IMR-90 (cell line): ENCODE data around the gene PCBP3. TPM values are rescaled to one million over a fixed set of nuclear protein-coding genes. Genes with fewer than 3 reads are reported as not detected.

ENCODE experiments used
- ATAC-seq: fragments of 200-7000 bp; cut with Tn5 transposase; 2 replicates; pipeline ENCODE4 v1.9.1; 2020; ENCODE audit warnings: low read depth, mild to moderate bottlenecking, moderate library complexity
- BruUV-seq: library from RNA; stranded (reverse); fragments of 400-500 nt; replicated peaks from 2 replicates; lab custom pipeline; 2021; lab: Mats Ljungman, UMichigan
- CTCF ChIA-PET: fragments of 300-600 bp; formaldehyde crosslinking; extraction: SDS; loops from one replicate; lab custom pipeline; 2021; ENCODE audit warnings: antibody characterized with exemption; lab: Yijun Ruan, JAX
- POLR2A ChIA-PET: fragments of 300-600 bp; sonication (Branson Sonifier 250); formaldehyde crosslinking; loops from one replicate; lab custom pipeline; 2022; ENCODE audit warnings: antibody characterized with exemption; ENCODE audit not compliant: unreplicated experiment; lab: Charles Lee
- DNase-seq: peaks from one replicate; pipeline ENCODE4 v3.0.0; 2013
- H2AFZ ChIP-seq: replicated peaks from 2 replicates; pipeline ENCODE3; 2013; ENCODE audit warnings: low read length, mild to moderate bottlenecking; ENCODE audit not compliant: poor library complexity
- H2AK5ac ChIP-seq: 2 replicates; pipeline ENCODE4 v1.6.1; 2013; ENCODE audit warnings: low read depth, low read length, inconsistent platforms
- H2AK9ac ChIP-seq: replicated peaks from 2 replicates; pipeline ENCODE3; 2013; ENCODE audit warnings: mild to moderate bottlenecking, low read depth, low read length, moderate library complexity; ENCODE audit not compliant: poor library complexity
- H2BK120ac ChIP-seq: 2 replicates; pipeline ENCODE4 v1.6.1; 2013; ENCODE audit warnings: low read depth, low read length, inconsistent platforms
- H2BK15ac ChIP-seq: 3 replicates; pipeline ENCODE4 v1.6.1; 2013; ENCODE audit warnings: low read depth, low read length, inconsistent platforms
- H2BK20ac ChIP-seq: 2 replicates; pipeline ENCODE4 v1.6.1; 2013; ENCODE audit warnings: low read depth, mild to moderate bottlenecking, inconsistent platforms, low read length, moderate library complexity
- H2BK5ac ChIP-seq: 2 replicates; pipeline ENCODE4 v1.6.1; 2013; ENCODE audit warnings: mild to moderate bottlenecking, low read depth, low read length, inconsistent platforms; ENCODE audit not compliant: poor library complexity, severe bottlenecking
- H3K14ac ChIP-seq: replicated peaks from 2 replicates; pipeline ENCODE4 v1.6.1; 2013; ENCODE audit warnings: low read depth, low read length, inconsistent platforms
- H3K18ac ChIP-seq: 2 replicates; pipeline ENCODE4 v1.6.1; 2013; ENCODE audit warnings: low read depth, low read length, control low read depth
- H3K23ac ChIP-seq: 2 replicates; pipeline ENCODE4 v1.6.1; 2013; ENCODE audit warnings: low read depth, low read length, inconsistent platforms
- H3K27ac ChIP-seq: 2 replicates; pipeline ENCODE4 v1.5.1; 2013; ENCODE audit warnings: mild to moderate bottlenecking, control low read depth, low read length; ENCODE audit not compliant: insufficient read depth
- H3K27me3 ChIP-seq: 2 replicates; pipeline ENCODE4 v1.6.1; 2013; ENCODE audit warnings: low read length; ENCODE audit not compliant: control insufficient read depth, insufficient read depth
- H3K36me3 ChIP-seq: 2 replicates; pipeline ENCODE4 v1.6.1; 2013; ENCODE audit warnings: low read length, mixed read lengths; ENCODE audit not compliant: control insufficient read depth, insufficient read depth
- H3K4ac ChIP-seq: 2 replicates; pipeline ENCODE4 v1.6.1; 2013; ENCODE audit warnings: low read depth, low read length, inconsistent platforms
- H3K4me1 ChIP-seq: 2 replicates; pipeline ENCODE4 v1.6.1; 2013; ENCODE audit warnings: low read length, mixed read lengths; ENCODE audit not compliant: control insufficient read depth, insufficient read depth
- H3K4me2 ChIP-seq: 2 replicates; pipeline ENCODE4 v1.6.1; 2013; ENCODE audit warnings: low read depth, mild to moderate bottlenecking, control low read depth, low read length, moderate library complexity
- H3K4me3 ChIP-seq: 2 replicates; pipeline ENCODE4 v1.5.1; 2013; ENCODE audit warnings: low read depth, mild to moderate bottlenecking, control low read depth, low read length, moderate library complexity; ENCODE audit not compliant: insufficient read depth
- H3K56ac ChIP-seq: 2 replicates; pipeline ENCODE4 v1.6.1; 2013; ENCODE audit warnings: low read length, inconsistent platforms; ENCODE audit not compliant: insufficient read depth; ENCODE audit errors: extremely low read depth
- H3K79me1 ChIP-seq, 2 experiments: 2 replicates each; pipeline ENCODE4 v1.6.1; 2013; ENCODE audit warnings: low read length in 2 of 2, inconsistent platforms in 1 of 2, low read depth in 1 of 2
- H3K9ac ChIP-seq: 2 replicates; pipeline ENCODE4 v1.6.1; 2013; ENCODE audit warnings: low read depth, low read length, control low read depth
- H3K9me1 ChIP-seq: 2 replicates; pipeline ENCODE4 v1.6.1; 2013; ENCODE audit warnings: low read length, inconsistent platforms; ENCODE audit not compliant: insufficient read depth
- H3K9me3 ChIP-seq: 2 replicates; pipeline ENCODE4 v1.6.1; 2013; ENCODE audit warnings: low read length; ENCODE audit not compliant: control insufficient read depth, insufficient read depth
- H4K20me1 ChIP-seq: 2 replicates; pipeline ENCODE4 v1.6.1; 2013; ENCODE audit warnings: low read length, inconsistent platforms; ENCODE audit not compliant: insufficient read depth
- H4K5ac ChIP-seq: 2 replicates; pipeline ENCODE4 v1.6.1; 2013; ENCODE audit warnings: mild to moderate bottlenecking, low read depth, low read length, control low read depth
- H4K8ac ChIP-seq, 2 experiments: 2 replicates each; pipeline ENCODE4 v1.6.1; 2013; ENCODE audit warnings: low read depth in 2 of 2, low read length in 2 of 2, control low read depth in 1 of 2, inconsistent platforms in 1 of 2
- H4K91ac ChIP-seq: 2 replicates; pipeline ENCODE4 v1.6.1; 2013; ENCODE audit warnings: low read depth, low read length, inconsistent platforms; ENCODE audit not compliant: insufficient read depth
- CEBPB ChIP-seq: IDR thresholded peaks from 2 replicates; pipeline ENCODE4 v1.6.1; 2012; ENCODE audit warnings: low read depth, low read length, improper control_type of control experiment
- CHD1 ChIP-seq: IDR thresholded peaks from 2 replicates; pipeline ENCODE4 v1.6.1; 2012; ENCODE audit warnings: low read depth, low read length, improper control_type of control experiment
- FOS ChIP-seq: fragments of 150-350 bp; IDR thresholded peaks from 2 replicates; pipeline ENCODE4 v1.6.1; 2016; ENCODE audit warnings: low read depth, low read length
- MAFK ChIP-seq: IDR thresholded peaks from 2 replicates; pipeline ENCODE4 v1.6.1; 2012; ENCODE audit warnings: low read depth, low read length, improper control_type of control experiment
- MAZ ChIP-seq: IDR thresholded peaks from 2 replicates; pipeline ENCODE4 v1.6.1; 2012; ENCODE audit warnings: low read depth, mild to moderate bottlenecking, low read length, improper control_type of control experiment, moderate library complexity, borderline replicate concordance
- NFE2L2 ChIP-seq: fragments of 150-350 bp; IDR thresholded peaks from 2 replicates; pipeline ENCODE4 v1.6.1; 2016; ENCODE audit warnings: low read depth, mild to moderate bottlenecking, low read length
- POLR2A ChIP-seq: IDR thresholded peaks from 2 replicates; pipeline ENCODE4 v1.6.1; 2012; ENCODE audit warnings: mild to moderate bottlenecking, low read depth, low read length
- RAD21 ChIP-seq: IDR thresholded peaks from 2 replicates; pipeline ENCODE4 v1.6.1; 2012; ENCODE audit warnings: low read length, improper control_type of control experiment
- RCOR1 ChIP-seq: IDR thresholded peaks from 2 replicates; pipeline ENCODE4 v1.6.1; 2012; ENCODE audit warnings: mild to moderate bottlenecking, low read length, improper control_type of control experiment; ENCODE audit not compliant: insufficient replicate concordance
- RFX5 ChIP-seq: IDR thresholded peaks from 2 replicates; pipeline ENCODE4 v1.8.0; 2012; ENCODE audit warnings: low read depth, mild to moderate bottlenecking, low read length, moderate library complexity
- SMC3 ChIP-seq: fragments of 150-350 bp; IDR thresholded peaks from 2 replicates; pipeline ENCODE4 v1.6.1; 2016; ENCODE audit warnings: low read depth, mild to moderate bottlenecking, antibody characterized with exemption, low read length, moderate library complexity
- WGBS, 2 experiments: methylation state at CpG; one replicate each; pipeline versions ENCODE4 v1.1.5 to v1.1.7; 2013; ENCODE audit warnings: missing lambda C conversion rate in 2 of 2; ENCODE audit not compliant: insufficient read length in 1 of 2; ENCODE audit errors: extremely low coverage in 2 of 2; 5-methylcytosine and 5-hydroxymethylcytosine counted together
- dilution Hi-C: fragments of 300-500 bp; cut with HindIII; formaldehyde crosslinking; loops from one replicate; pipeline ENCODE4 v1.14.3; 2018; ENCODE audit warnings: low sequenced_read_pairs; ENCODE audit not compliant: unreplicated experiment
- in situ Hi-C: fragments of 300-500 bp; cut with MboI; formaldehyde crosslinking; loops from 3 replicates; pipeline ENCODE4 v1.14.3; 2019; ENCODE audit warnings: low sequenced_read_pairs, inconsistent platforms, mixed read lengths
- intact Hi-C: fragments of 100-400 bp; cut with micrococcal nuclease; formaldehyde crosslinking; loops from 2 replicates; pipeline ENCODE4 v1.10.0; 2022
- polyA plus RNA-seq, 3 experiments: library from polyadenylated mRNA; depleted of rRNA; stranded (reverse); fragments of >200 nt; gene quantifications; 2 replicates each; pipeline ENCODE4 v1.2.3, GENCODE V29; 2012; ENCODE audit warnings: low replicate concordance in 1 of 3
- total RNA-seq: library from RNA; depleted of rRNA; stranded (reverse); fragments of >200 nt; gene quantifications from 2 replicates; pipeline ENCODE4 v1.2.3, GENCODE V29; 2012
- TF ChIP-seq, protein P1 (sequence below): conservative IDR thresholded peaks from 2 replicates; pipeline ENCODE4 v1.5.1; 2012; ENCODE audit warnings: mild to moderate bottlenecking, low read depth, low read length, improper control_type of control experiment
- TF ChIP-seq, protein P2 (sequence below): fragments of 150-350 bp; IDR thresholded peaks from 2 replicates; pipeline ENCODE4 v1.6.1; 2016; ENCODE audit warnings: low read depth, mild to moderate bottlenecking, low read length, moderate library complexity, borderline replicate concordance
- TF ChIP-seq, protein P3 (sequence below): fragments of 150-350 bp; IDR thresholded peaks from 2 replicates; pipeline ENCODE4 v1.6.1; 2017; ENCODE audit warnings: mild to moderate bottlenecking, antibody characterized with exemption, low read length, low read depth

PCBP3 gene
- total and polyA plus RNA-seq, 2 of the 4 experiments (the other 2 are of a cell fraction): 2.9 to 3.9 TPM

DNA sequence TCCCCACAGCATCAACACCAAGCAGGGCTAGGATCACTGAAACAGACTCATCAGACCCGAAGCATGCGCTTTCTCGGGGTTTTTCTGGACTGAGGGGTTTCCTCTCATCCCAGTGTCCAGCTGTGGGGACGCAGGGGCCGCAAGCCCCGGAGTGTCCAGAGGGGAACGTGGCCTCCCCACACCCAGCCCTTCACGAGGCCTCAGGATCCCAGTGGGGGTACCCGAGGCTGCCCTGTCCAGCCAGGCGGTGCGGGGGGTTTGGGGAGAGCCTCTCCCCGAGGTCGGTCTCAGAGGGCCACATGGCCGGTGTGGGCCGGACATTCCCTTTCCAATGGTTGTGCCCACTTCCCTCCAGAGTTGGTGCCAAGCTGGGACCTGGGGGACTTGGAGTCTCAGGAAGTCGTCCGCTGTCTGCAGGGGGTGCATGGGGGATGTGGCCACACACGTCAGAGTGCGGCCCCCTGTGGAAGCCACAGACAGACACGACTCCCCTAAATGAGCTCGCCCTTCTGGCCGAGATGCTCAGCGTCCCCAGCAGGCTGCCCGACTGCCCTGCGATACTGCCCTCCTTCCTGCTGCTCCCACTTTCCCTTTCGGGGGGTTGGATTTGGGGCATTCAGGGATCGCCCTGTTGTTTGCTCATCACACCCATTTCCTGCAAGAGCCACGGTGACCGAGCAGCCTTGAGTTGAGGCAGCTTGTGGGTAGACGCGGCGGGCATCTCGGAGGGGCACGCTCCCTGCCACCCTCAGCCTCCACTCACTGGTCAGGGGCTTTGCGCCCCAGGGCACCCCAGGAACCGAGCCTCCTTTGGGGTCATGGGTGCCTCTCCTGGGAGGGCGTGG lies 342.2 kb downstream of the PCBP3 start:
- CTCF ChIA-PET: no interaction called here
- TF ChIP-seq RCOR1: no peak
- TF ChIP-seq, protein P1, sequence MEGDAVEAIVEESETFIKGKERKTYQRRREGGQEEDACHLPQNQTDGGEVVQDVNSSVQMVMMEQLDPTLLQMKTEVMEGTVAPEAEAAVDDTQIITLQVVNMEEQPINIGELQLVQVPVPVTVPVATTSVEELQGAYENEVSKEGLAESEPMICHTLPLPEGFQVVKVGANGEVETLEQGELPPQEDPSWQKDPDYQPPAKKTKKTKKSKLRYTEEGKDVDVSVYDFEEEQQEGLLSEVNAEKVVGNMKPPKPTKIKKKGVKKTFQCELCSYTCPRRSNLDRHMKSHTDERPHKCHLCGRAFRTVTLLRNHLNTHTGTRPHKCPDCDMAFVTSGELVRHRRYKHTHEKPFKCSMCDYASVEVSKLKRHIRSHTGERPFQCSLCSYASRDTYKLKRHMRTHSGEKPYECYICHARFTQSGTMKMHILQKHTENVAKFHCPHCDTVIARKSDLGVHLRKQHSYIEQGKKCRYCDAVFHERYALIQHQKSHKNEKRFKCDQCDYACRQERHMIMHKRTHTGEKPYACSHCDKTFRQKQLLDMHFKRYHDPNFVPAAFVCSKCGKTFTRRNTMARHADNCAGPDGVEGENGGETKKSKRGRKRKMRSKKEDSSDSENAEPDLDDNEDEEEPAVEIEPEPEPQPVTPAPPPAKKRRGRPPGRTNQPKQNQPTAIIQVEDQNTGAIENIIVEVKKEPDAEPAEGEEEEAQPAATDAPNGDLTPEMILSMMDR: no peak
- no peak for TF ChIP-seq MAFK
- no peak for TF ChIP-seq POLR2A
- TF ChIP-seq FOS: no peak
- TF ChIP-seq NFE2L2: no peak
- no peak for TF ChIP-seq RFX5
- no peak for TF ChIP-seq CEBPB
- TF ChIP-seq, protein P2, sequence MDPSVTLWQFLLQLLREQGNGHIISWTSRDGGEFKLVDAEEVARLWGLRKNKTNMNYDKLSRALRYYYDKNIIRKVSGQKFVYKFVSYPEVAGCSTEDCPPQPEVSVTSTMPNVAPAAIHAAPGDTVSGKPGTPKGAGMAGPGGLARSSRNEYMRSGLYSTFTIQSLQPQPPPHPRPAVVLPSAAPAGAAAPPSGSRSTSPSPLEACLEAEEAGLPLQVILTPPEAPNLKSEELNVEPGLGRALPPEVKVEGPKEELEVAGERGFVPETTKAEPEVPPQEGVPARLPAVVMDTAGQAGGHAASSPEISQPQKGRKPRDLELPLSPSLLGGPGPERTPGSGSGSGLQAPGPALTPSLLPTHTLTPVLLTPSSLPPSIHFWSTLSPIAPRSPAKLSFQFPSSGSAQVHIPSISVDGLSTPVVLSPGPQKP: no peak
- no peak for TF ChIP-seq MAZ
- no peak for TF ChIP-seq SMC3
- TF ChIP-seq CHD1: no peak
- TF ChIP-seq, protein P3, sequence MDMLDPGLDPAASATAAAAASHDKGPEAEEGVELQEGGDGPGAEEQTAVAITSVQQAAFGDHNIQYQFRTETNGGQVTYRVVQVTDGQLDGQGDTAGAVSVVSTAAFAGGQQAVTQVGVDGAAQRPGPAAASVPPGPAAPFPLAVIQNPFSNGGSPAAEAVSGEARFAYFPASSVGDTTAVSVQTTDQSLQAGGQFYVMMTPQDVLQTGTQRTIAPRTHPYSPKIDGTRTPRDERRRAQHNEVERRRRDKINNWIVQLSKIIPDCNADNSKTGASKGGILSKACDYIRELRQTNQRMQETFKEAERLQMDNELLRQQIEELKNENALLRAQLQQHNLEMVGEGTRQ: no peak
- no peak for TF ChIP-seq RAD21

More for the DNA sequence above, 342.2 kb downstream of the PCBP3 start:
- H3K79me1 ChIP-seq: peaks cover 11 to 66% of the 10 kb centered on the region in 2 experiments; a peak in 3 of 4 replicates
- intact Hi-C loops: no loop called here
- H3K9ac ChIP-seq: 0 out of 2 replicates have a peak overlapping the region, but pooled peaks have one; percentile 68
- peak overlapping the region; percentile 36; the same call in 1 of the 2 replicates for H3K4ac ChIP-seq
- H3K9me3 ChIP-seq: no peaks in the 10 kb centered on the region
- H4K5ac ChIP-seq: no peak overlapping the region
- no peak overlapping the region for H2BK15ac ChIP-seq
- dilution Hi-C loops: no loop called here
- no peak overlapping the region for H3K18ac ChIP-seq
- peaks cover 22% of the 10 kb centered on the region for H3K4me1 ChIP-seq
- no TSS peak for BruUV-seq
- peak overlapping the region; percentile 89 for H3K23ac ChIP-seq
- H2BK5ac ChIP-seq: peak overlapping the region; percentile 65
- H4K8ac ChIP-seq: no peak overlapping the region; a peak in 1 of 4 replicates
- peaks cover 73% of the 10 kb centered on the region for H3K36me3 ChIP-seq
- H3K56ac ChIP-seq: no peak overlapping the region
- no peak overlapping the region for H4K91ac ChIP-seq
- WGBS, 2 experiments: 90% methylated on average over 6 of the region's 37 CpGs; no CpG with 5 or more reads in 1 of the 2 experiments
- no peak overlapping the region for H2AK5ac ChIP-seq
- H3K9me1 ChIP-seq: peaks cover 12% of the 10 kb centered on the region; the same call in 1 of the 2 replicates
- H3K14ac ChIP-seq: peak overlapping the region; percentile 95
- peak overlapping the region; percentile 58 for H2AFZ ChIP-seq
- H2AK9ac ChIP-seq: peak overlapping the region; percentile 76
- in situ Hi-C loops: no loop called here
- H3K27me3 ChIP-seq: no peaks in the 10 kb centered on the region
- H2BK120ac ChIP-seq: no peak overlapping the region
- H4K20me1 ChIP-seq: peaks cover 81% of the 10 kb centered on the region
- peak overlapping the region; percentile 21; the same call in 1 of the 2 replicates for H3K4me2 ChIP-seq
- H2BK20ac ChIP-seq: no peak overlapping the region
- DNase-seq: no peak
- H3K4me3 ChIP-seq: no peak overlapping the region
- ATAC-seq: no peak
- peak overlapping the region; percentile 15; the same call in 1 of the 2 replicates for H3K27ac ChIP-seq
- POLR2A ChIA-PET: no interaction called here
